OCI-LY7 (cell line): Measurements from ENCODE around the gene CACNA2D2. TPM values are rescaled to one million over a fixed set of nuclear protein-coding genes. Genes with fewer than 3 reads are reported as not detected.

ENCODE experiments used
- BruUV-seq: library from RNA; stranded (reverse); fragments of 400-500 nt; replicated peaks from 2 replicates; lab custom pipeline; 2021; lab: Mats Ljungman, UMichigan
- CTCF ChIA-PET: fragments of 300-600 bp; sonication (Branson Sonifier 250); formaldehyde crosslinking; loops from one replicate; lab custom pipeline; 2022; ENCODE audit warnings: antibody characterized with exemption; ENCODE audit not compliant: unreplicated experiment; lab: Charles Lee
- POLR2A ChIA-PET: fragments of 300-600 bp; sonication (Branson Sonifier 250); formaldehyde crosslinking; loops from one replicate; lab custom pipeline; 2022; ENCODE audit warnings: antibody characterized with exemption; lab: Charles Lee
- DNase-seq: peaks from one replicate; pipeline ENCODE4 v3.0.0-alpha.2; 2015; ENCODE audit warnings: low spot score
- H2AFZ ChIP-seq: fragments of 200-600 bp; sonication (generic), shearing (Covaris generic); 2 replicates; pipeline ENCODE4 v1.6.1; 2014; ENCODE audit warnings: mild to moderate bottlenecking, antibody characterized with exemption, low read length, moderate library complexity
- H3K27ac ChIP-seq: fragments of 200-600 bp; sonication (generic); 2 replicates; pipeline ENCODE4 v1.5.1; 2014; ENCODE audit warnings: mixed run types, low read depth, mild to moderate bottlenecking, moderate library complexity, low read length, inconsistent platforms; ENCODE audit not compliant: poor library complexity, severe bottlenecking
- H3K36me3 ChIP-seq: fragments of 200-600 bp; sonication (generic); 2 replicates; pipeline ENCODE4 v1.6.1; 2014; ENCODE audit warnings: mild to moderate bottlenecking, antibody characterized with exemption, low read length, moderate library complexity, mixed read lengths; ENCODE audit not compliant: insufficient read depth
- H3K4me1 ChIP-seq: fragments of 200-600 bp; sonication (generic); 2 replicates; pipeline ENCODE4 v1.5.1; 2014; ENCODE audit warnings: mild to moderate bottlenecking, low read length; ENCODE audit not compliant: insufficient read depth, poor library complexity, severe bottlenecking
- H3K4me2 ChIP-seq: fragments of 200-600 bp; sonication (generic); 2 replicates; pipeline ENCODE4 v1.6.1; 2014; ENCODE audit warnings: mild to moderate bottlenecking, low read length
- H3K4me3 ChIP-seq: fragments of 200-600 bp; sonication (generic); 2 replicates; pipeline ENCODE4 v1.5.1; 2014; ENCODE audit warnings: mild to moderate bottlenecking, low read depth, low read length; ENCODE audit not compliant: poor library complexity, severe bottlenecking
- H3K79me2 ChIP-seq: fragments of 200-600 bp; sonication (generic); 2 replicates; pipeline ENCODE4 v1.6.1; 2016; ENCODE audit warnings: low read depth, mild to moderate bottlenecking, low read length, moderate library complexity, mixed read lengths; ENCODE audit not compliant: insufficient read depth
- H3K9me2 ChIP-seq: fragments of 200-600 bp; sonication (generic); 2 replicates; pipeline ENCODE4 v1.6.1; 2016; ENCODE audit warnings: mild to moderate bottlenecking, low read length, mixed read lengths; ENCODE audit not compliant: insufficient read depth
- H3K9me3 ChIP-seq: fragments of 200-600 bp; sonication (generic); 2 replicates; pipeline ENCODE4 v1.6.1; 2014; ENCODE audit warnings: mild to moderate bottlenecking, mixed run types, low read length, mixed read lengths
- H4K20me1 ChIP-seq: fragments of 200-600 bp; sonication (generic); 2 replicates; pipeline ENCODE4 v1.6.1; 2014; ENCODE audit warnings: mild to moderate bottlenecking, antibody characterized with exemption, low read length, moderate library complexity, mixed read lengths; ENCODE audit not compliant: insufficient read depth
- EZH2phosphoT487 ChIP-seq: fragments of 200-600 bp; sonication (generic); IDR thresholded peaks from 2 replicates; pipeline ENCODE4 v1.6.1; 2018; ENCODE audit warnings: low read depth, borderline replicate concordance, mild to moderate bottlenecking, mixed run types, antibody characterized with exemption, low read length, moderate library complexity, mixed read lengths
- intact Hi-C: fragments of 100-400 bp; cut with micrococcal nuclease; formaldehyde crosslinking; loops from one replicate; pipeline ENCODE4 v1.10.0; 2022; ENCODE audit not compliant: unreplicated experiment
- total RNA-seq, 2 experiments: library from RNA; depleted of rRNA in 1 of 2; stranded (reverse); fragments of >200 nt in 1 of 2; shearing (Covaris generic) in 1 of 2; gene quantifications; 2 replicates each; pipeline ENCODE4 v1.2.3, GENCODE V29; 2014 to 2022
- TF ChIP-seq, protein P1 (sequence below): fragments of 200-600 bp; sonication (generic); conservative IDR thresholded peaks from 2 replicates; pipeline ENCODE4 v1.5.1; 2014; ENCODE audit warnings: mild to moderate bottlenecking, antibody characterized with exemption, low read length, moderate library complexity, mixed read lengths

CACNA2D2 gene
- total RNA-seq, 2 experiments from 2014 or later, result 0.09 to 0.21 TPM

DNA sequence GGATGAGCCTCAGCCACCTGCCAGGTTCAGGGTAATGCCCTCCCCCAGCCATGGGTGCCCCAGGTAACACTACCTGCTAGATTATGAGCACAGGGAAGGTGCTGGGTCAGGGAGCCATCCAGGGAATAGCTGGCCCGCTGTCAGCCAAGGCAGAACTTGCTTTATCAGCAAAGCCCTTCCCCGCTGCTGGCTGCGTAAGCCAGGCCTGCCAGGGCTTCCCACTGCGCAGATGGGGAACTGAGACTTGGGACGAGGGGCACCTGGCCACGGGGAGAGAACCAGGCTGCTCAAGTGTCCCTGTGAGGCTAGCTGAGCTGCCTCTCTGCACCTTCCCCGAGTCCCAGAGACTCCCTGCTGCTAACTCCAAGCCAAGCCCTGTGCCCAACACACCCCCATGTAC, 45.4 kb downstream of the CACNA2D2 start:
- no peaks in the 10 kb centered on the region for H4K20me1 ChIP-seq
- TF ChIP-seq EZH2phosphoT487, result no peak
- TF ChIP-seq, protein P1, sequence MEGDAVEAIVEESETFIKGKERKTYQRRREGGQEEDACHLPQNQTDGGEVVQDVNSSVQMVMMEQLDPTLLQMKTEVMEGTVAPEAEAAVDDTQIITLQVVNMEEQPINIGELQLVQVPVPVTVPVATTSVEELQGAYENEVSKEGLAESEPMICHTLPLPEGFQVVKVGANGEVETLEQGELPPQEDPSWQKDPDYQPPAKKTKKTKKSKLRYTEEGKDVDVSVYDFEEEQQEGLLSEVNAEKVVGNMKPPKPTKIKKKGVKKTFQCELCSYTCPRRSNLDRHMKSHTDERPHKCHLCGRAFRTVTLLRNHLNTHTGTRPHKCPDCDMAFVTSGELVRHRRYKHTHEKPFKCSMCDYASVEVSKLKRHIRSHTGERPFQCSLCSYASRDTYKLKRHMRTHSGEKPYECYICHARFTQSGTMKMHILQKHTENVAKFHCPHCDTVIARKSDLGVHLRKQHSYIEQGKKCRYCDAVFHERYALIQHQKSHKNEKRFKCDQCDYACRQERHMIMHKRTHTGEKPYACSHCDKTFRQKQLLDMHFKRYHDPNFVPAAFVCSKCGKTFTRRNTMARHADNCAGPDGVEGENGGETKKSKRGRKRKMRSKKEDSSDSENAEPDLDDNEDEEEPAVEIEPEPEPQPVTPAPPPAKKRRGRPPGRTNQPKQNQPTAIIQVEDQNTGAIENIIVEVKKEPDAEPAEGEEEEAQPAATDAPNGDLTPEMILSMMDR, result no peak
- ChIA-PET POLR2A (no interaction called here), CTCF (interaction anchor here (0.5 kb wide), 1 partner anchor 92 kb away, joined by 4 read pairs; no protein-coding TSS in a partner anchor)
- H3K9me2 ChIP-seq, result no peaks in the 10 kb centered on the region
- no peak overlapping the region for H2AFZ ChIP-seq
- H3K4me2 ChIP-seq, result no peak overlapping the region
- H3K9me3 ChIP-seq, result no peaks in the 10 kb centered on the region
- DNase-seq, result no peak
- intact Hi-C loops, result no loop called here
- H3K4me1 ChIP-seq, result no peaks in the 10 kb centered on the region
- no peak overlapping the region for H3K27ac ChIP-seq
- H3K4me3 ChIP-seq, result no peak overlapping the region
- no peaks in the 10 kb centered on the region for H3K36me3 ChIP-seq
- H3K79me2 ChIP-seq, result no peaks in the 10 kb centered on the region
- BruUV-seq, result no TSS peak

DNA sequence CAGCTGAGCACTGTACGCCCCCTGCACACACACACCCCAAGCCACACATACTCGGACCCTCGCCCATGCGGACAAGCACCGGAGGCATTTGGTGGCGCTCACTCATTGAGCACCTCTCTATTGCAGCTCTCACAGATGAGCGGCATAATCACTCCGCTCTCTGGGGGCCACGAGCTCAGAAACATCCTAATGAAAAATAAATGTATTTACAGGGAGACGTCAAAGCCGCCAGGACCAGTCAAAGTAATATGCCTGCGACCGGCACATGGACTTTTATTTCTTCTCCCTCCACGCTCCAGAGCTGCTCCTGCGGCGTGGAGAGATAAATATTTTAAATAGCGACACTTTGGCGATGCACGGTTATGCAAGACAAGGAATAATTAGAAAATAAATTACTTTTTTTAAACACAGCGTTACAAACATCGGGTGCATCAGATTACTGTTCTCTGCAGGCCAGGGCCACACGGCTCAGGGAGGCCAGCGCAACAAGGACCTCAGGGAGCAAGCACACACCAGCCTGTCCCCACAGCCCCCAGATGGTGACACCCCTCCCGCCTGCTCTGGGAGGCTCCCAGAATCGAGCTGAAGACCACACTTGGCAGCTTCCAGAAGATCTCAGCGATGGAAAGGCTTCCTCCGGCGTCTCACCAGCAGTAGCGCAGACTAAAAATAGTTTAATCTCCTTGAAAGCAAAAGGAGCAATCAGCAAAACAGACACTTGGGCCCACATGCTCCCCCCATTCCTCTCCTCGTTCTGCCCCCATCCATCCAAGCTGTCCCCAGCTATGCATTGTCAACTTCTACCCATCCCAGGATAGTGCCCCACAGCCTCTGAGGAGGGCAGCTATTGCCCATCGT, 48.0 kb downstream of the CACNA2D2 start:
- no peaks in the 10 kb centered on the region for H3K36me3 ChIP-seq
- no peak for TF ChIP-seq EZH2phosphoT487
- TF ChIP-seq, protein P1, result no peak
- ChIA-PET POLR2A (no interaction called here), CTCF (no interaction called here)
- H3K4me3 ChIP-seq, result no peak overlapping the region
- no TSS peak for BruUV-seq
- no peaks in the 10 kb centered on the region for H3K9me2 ChIP-seq
- H3K79me2 ChIP-seq, result no peaks in the 10 kb centered on the region
- intact Hi-C loops, result no loop called here
- no peak overlapping the region for H3K27ac ChIP-seq
- H3K4me1 ChIP-seq, result no peaks in the 10 kb centered on the region
- no peaks in the 10 kb centered on the region for H4K20me1 ChIP-seq
- no peak for DNase-seq
- H3K4me2 ChIP-seq, result no peak overlapping the region
- H2AFZ ChIP-seq, result no peak overlapping the region
- no peaks in the 10 kb centered on the region for H3K9me3 ChIP-seq

DNA sequence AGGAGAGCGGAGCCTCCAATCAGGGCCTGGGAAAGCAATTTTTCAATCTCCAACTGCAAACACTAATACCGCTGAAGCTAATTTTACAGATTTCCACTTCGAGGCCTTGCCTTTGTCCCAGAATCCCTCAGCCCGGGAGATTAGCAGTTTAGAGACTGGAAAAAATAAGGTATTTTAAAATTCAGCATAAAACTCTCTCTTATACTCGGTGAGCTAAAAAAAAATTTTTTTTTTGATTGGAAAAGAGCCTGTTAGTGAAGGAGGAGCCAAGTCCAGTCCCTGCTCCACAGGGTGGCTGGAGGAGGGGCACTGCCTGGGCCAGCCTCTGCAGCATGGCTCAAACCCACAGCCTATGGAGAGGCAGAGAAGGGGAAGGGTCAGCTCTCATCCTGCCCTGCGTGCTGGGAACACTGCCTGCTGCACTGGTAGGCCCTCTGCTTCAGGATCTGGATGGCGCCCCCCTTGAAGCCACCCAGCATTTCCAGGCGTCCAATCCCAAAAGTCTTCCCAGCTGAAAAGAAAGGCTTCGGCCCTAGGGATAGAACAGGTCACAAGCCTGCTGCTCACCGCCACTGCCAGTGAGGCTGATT, 48.9 kb downstream of the CACNA2D2 start:
- TF ChIP-seq, protein P1, result no peak
- Histone ChIP-seq H3K27ac (no peak overlapping the region), H4K20me1 (no peaks in the 10 kb centered on the region), H3K79me2 (no peaks in the 10 kb centered on the region), H3K9me3 (no peaks in the 10 kb centered on the region), H3K4me1 (no peaks in the 10 kb centered on the region), H3K36me3 (no peaks in the 10 kb centered on the region), H3K9me2 (no peaks in the 10 kb centered on the region), H3K4me3 (no peak overlapping the region), H2AFZ (no peak overlapping the region), H3K4me2 (no peak overlapping the region)
- ChIA-PET CTCF (no interaction called here), POLR2A (no interaction called here)
- no TSS peak for BruUV-seq
- intact Hi-C loops, result no loop called here
- no peak for DNase-seq
